ENCODE data around the gene HJV. TPM values are rescaled to one million over a fixed set of nuclear protein-coding genes. Genes with fewer than 3 reads are reported as not detected.

The HJV gene
- total RNA-seq, 1 experiment from 2014 or later = not detected

GRCh38 chr1:145982010-145982723 is 39.4 kb downstream of the HJV start:
- H3K9me2 ChIP-seq (replicated peaks; ENCODE audit: low read length) = no peaks in the 10 kb centered on the region
- H3K27ac ChIP-seq (ENCODE audit: low read length) = no peak overlapping the region
- BruUV-seq (replicated peaks) = no TSS peak
- no peaks in the 10 kb centered on the region for H4K20me1 ChIP-seq (ENCODE audit: low read length)
- DNase-seq (no peak), ATAC-seq (no peak)
- no peak overlapping the region for H3K4me3 ChIP-seq (ENCODE audit: low read length)
- TF ChIP-seq, protein P1, sequence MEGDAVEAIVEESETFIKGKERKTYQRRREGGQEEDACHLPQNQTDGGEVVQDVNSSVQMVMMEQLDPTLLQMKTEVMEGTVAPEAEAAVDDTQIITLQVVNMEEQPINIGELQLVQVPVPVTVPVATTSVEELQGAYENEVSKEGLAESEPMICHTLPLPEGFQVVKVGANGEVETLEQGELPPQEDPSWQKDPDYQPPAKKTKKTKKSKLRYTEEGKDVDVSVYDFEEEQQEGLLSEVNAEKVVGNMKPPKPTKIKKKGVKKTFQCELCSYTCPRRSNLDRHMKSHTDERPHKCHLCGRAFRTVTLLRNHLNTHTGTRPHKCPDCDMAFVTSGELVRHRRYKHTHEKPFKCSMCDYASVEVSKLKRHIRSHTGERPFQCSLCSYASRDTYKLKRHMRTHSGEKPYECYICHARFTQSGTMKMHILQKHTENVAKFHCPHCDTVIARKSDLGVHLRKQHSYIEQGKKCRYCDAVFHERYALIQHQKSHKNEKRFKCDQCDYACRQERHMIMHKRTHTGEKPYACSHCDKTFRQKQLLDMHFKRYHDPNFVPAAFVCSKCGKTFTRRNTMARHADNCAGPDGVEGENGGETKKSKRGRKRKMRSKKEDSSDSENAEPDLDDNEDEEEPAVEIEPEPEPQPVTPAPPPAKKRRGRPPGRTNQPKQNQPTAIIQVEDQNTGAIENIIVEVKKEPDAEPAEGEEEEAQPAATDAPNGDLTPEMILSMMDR (conservative IDR thresholded peaks at IDR 0.05; ENCODE audit: low read depth, low read length) = no peak
- TF ChIP-seq EZH2 (IDR thresholded peaks at IDR 0.05; ENCODE audit: low read length, unreplicated experiment) = no peak
- TF ChIP-seq EZH2phosphoT487 (IDR thresholded peaks at IDR 0.05; ENCODE audit: borderline replicate concordance, low read length) = no peak
- no peak overlapping the region for H3K4me2 ChIP-seq (ENCODE audit: low read length)
- POLR2A ChIA-PET (ENCODE audit: unreplicated experiment) = interaction anchor here (0.6 kb wide), 1 partner anchor 123 kb away, joined by 4 read pairs; the partner anchor contains the start of gene PIAS3
- H2AFZ ChIP-seq (ENCODE audit: low read length) = no peak overlapping the region
- H3K27me3 ChIP-seq (ENCODE audit: low read length) = no peaks in the 10 kb centered on the region
- H3F3A ChIP-seq (ENCODE audit: low read length, unreplicated experiment) = no peaks in the 10 kb centered on the region
- CTCF ChIA-PET = no interaction called here
- H3K9me3 ChIP-seq (ENCODE audit: low read length) = no peaks in the 10 kb centered on the region
- intact Hi-C loops (cut with micrococcal nuclease) = no loop called here
- no peaks in the 10 kb centered on the region for H3K79me2 ChIP-seq (ENCODE audit: low read length)
- no peaks in the 10 kb centered on the region for H3K36me3 ChIP-seq (ENCODE audit: low read depth, low read length)
- no peak overlapping the region for H3K9ac ChIP-seq (ENCODE audit: low read length)
- peaks cover 64% of the 10 kb centered on the region for H3K4me1 ChIP-seq (ENCODE audit: insufficient read depth, low read length)

- H3K4me1 ChIP-seq (ENCODE audit: insufficient read depth, low read length) = peaks cover 57% of the 10 kb centered on the region
- ATAC-seq = no peak
Observed at GRCh38 chr1:145980457-145980994, 41.0 kb downstream of the HJV start.

More at GRCh38 chr1:145980457-145980994, 41.0 kb downstream of the HJV start:
- Histone ChIP-seq H3K27me3 (ENCODE audit: low read length) (no peaks in the 10 kb centered on the region), H3K9me3 (ENCODE audit: low read length) (no peaks in the 10 kb centered on the region), H3K27ac (ENCODE audit: low read length) (peak overlapping the region; percentile 77; the same call in 1 of the 2 replicates), H3K9ac (ENCODE audit: low read length) (no peak overlapping the region), H3K4me2 (ENCODE audit: low read length) (no peak overlapping the region), H3F3A (ENCODE audit: low read length, unreplicated experiment) (no peaks in the 10 kb centered on the region), H3K36me3 (ENCODE audit: low read depth, low read length) (no peaks in the 10 kb centered on the region), H3K4me3 (ENCODE audit: low read length) (no peak overlapping the region), H3K79me2 (ENCODE audit: low read length) (no peaks in the 10 kb centered on the region), H4K20me1 (ENCODE audit: low read length) (no peaks in the 10 kb centered on the region), H2AFZ (ENCODE audit: low read length) (no peak overlapping the region), H3K9me2 (replicated peaks; ENCODE audit: low read length) (no peaks in the 10 kb centered on the region)
- intact Hi-C loops (cut with micrococcal nuclease) = no loop called here
- ChIA-PET POLR2A (ENCODE audit: unreplicated experiment) (interaction anchor here (0.6 kb wide), 2 partner anchors 16 to 73 kb away, joined by 3 to 15 read pairs; partner anchors contain the start of gene POLR3GL), CTCF (interaction anchor here (0.9 kb wide), 1 partner anchor 27 kb away, joined by 5 read pairs; no protein-coding TSS in a partner anchor)
- TF ChIP-seq, protein P1 (conservative IDR thresholded peaks at IDR 0.05; ENCODE audit: low read depth, low read length) = no peak
- TF ChIP-seq EZH2 (IDR thresholded peaks at IDR 0.05; ENCODE audit: low read length, unreplicated experiment) (no peak), EZH2phosphoT487 (IDR thresholded peaks at IDR 0.05; ENCODE audit: borderline replicate concordance, low read length) (no peak)
- no TSS peak for BruUV-seq (replicated peaks)
- DNase-seq = no peak
